Measurements from ENCODE around the gene ADAMTSL1. TPM values are rescaled to one million over a fixed set of nuclear protein-coding genes. Genes with fewer than 3 reads are reported as not detected.

Gene ADAMTSL1
- total and polyA plus RNA-seq, 9 of the 15 experiments (the other 6 are each of a cell fraction or from before 2014, with no cell fraction given) = 0.01 TPM; not detected in 8

DNA sequence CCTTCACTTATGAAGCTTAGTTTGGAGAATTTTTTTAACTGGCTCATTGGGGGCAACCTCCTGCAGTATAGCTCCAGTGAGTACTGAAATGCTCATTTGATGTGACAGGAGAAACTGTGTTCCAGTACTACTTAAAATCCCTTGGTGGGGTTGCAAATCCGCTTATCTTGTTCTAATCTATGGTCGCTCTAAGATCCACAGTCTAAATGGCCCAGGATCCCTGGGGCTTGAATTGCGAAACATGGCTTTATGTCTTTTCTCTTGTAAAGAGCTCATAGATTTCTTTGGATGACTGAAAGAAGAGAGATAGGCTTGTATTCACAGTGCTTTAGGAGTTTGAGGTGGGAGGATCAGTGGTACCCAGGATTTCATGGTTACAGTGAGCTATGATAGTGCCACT is 52.7 kb downstream of the ADAMTSL1 start:
- H3K9me3 ChIP-seq (replicated peaks; ENCODE audit: control insufficient read depth, insufficient read depth, low read depth, low read length) = no peaks in the 10 kb centered on the region
- TF ChIP-seq, protein P1, sequence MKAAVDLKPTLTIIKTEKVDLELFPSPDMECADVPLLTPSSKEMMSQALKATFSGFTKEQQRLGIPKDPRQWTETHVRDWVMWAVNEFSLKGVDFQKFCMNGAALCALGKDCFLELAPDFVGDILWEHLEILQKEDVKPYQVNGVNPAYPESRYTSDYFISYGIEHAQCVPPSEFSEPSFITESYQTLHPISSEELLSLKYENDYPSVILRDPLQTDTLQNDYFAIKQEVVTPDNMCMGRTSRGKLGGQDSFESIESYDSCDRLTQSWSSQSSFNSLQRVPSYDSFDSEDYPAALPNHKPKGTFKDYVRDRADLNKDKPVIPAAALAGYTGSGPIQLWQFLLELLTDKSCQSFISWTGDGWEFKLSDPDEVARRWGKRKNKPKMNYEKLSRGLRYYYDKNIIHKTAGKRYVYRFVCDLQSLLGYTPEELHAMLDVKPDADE (conservative IDR thresholded peaks at IDR 0.05; ENCODE audit: control insufficient read depth, low read depth, low read length) = no peak
- TF ChIP-seq POLR3A (IDR thresholded peaks at IDR 0.05; ENCODE audit: borderline replicate concordance, extremely low read depth, insufficient read depth, insufficient read length) (no peak), HDAC1 (IDR thresholded peaks at IDR 0.05) (no peak), PCBP2 (IDR thresholded peaks at IDR 0.05; ENCODE audit: low read depth, low read length, poor library complexity, severe bottlenecking) (no peak), ASH1L (IDR thresholded peaks at IDR 0.05; ENCODE audit: borderline replicate concordance, low read depth, partially characterized antibody) (no peak), ZBTB1 (CRISPR knock-in tag; IDR thresholded peaks at IDR 0.05; ENCODE audit: borderline replicate concordance, low read depth) (no peak), RUNX1 (IDR thresholded peaks at IDR 0.05; ENCODE audit: low read depth) (no peak)
- no peak for ATAC-seq
- no TSS peak for BruUV-seq (replicated peaks)
- FAIRE-seq = no peak
- H3K4me1 ChIP-seq (replicated peaks in 1 of 2; ENCODE audit: control insufficient read depth in 2 of 2, insufficient read depth in 2 of 2, low read length in 2 of 2) = no peaks in the 10 kb centered on the region
- no peak overlapping the region for H3K4me3 ChIP-seq
- CTCF ChIA-PET (ENCODE audit: low intra/inter-chr PET ratio) = no interaction called here
- H3K27ac ChIP-seq (ENCODE audit: extremely low read depth, low read depth, low read length) = no peak overlapping the region
- H2AFZ ChIP-seq (ENCODE audit: low read depth, low read length) = no peak overlapping the region
- H3K9ac ChIP-seq (ENCODE audit: insufficient read depth in 1 of 2, low read depth in 2 of 2, low read length in 2 of 2) = no peak overlapping the region
- intact Hi-C loops (cut with micrococcal nuclease) = no loop called here
- POLR2A ChIA-PET = no interaction called here
- WGBS (ENCODE audit: insufficient coverage, low coverage, missing lambda C conversion rate) = 10% methylated on average over 3 of the region's 3 CpGs
- in situ Hi-C loops (cut with MboI) = no loop called here
- H3K9me1 ChIP-seq (ENCODE audit: control insufficient read depth, insufficient read depth, low read length) = no peaks in the 10 kb centered on the region
- no peaks in the 10 kb centered on the region for H3K79me2 ChIP-seq (ENCODE audit: control insufficient read depth, insufficient read depth, low read length)
- no peak overlapping the region for H3K4me2 ChIP-seq (ENCODE audit: insufficient read depth, low read length)
- no peak for DNase-seq (ENCODE audit: extremely low read depth in 1 of 4, low spot score in 3 of 4)
- no peaks in the 10 kb centered on the region for H4K20me1 ChIP-seq (replicated peaks; ENCODE audit: control insufficient read depth, insufficient read depth, low read length)
- no peaks in the 10 kb centered on the region for H3K27me3 ChIP-seq (ENCODE audit: control insufficient read depth in 2 of 2, insufficient read depth in 2 of 2, low read length in 2 of 2)
- H3K36me3 ChIP-seq (ENCODE audit: control insufficient read depth, insufficient read depth, low read length) = no peaks in the 10 kb centered on the region

All from K562 (cell line).